Stomach smooth muscle (tissue), 2 donors: Measurements from ENCODE around the gene PACSIN3.

Source experiments
- H3K27ac ChIP-seq: one replicate; pipeline ENCODE4 v1.7.0; 2013; ENCODE audit warnings: mild to moderate bottlenecking, low read length, inconsistent platforms
- H3K27me3 ChIP-seq, 2 donors: one replicate each; pipeline ENCODE4 v1.7.0; 2013; ENCODE audit warnings: low read length in 2 of 2; ENCODE audit not compliant: insufficient read depth in 2 of 2, control insufficient read depth in 1 of 2
- H3K36me3 ChIP-seq, 2 donors: one replicate each; pipeline ENCODE4 v1.7.0; 2013; ENCODE audit warnings: low read length in 2 of 2; ENCODE audit not compliant: control insufficient read depth in 2 of 2, insufficient read depth in 2 of 2
- H3K4me1 ChIP-seq: one replicate; pipeline ENCODE4 v1.7.0; 2013; ENCODE audit warnings: low read length; ENCODE audit not compliant: control insufficient read depth, insufficient read depth
- H3K4me3 ChIP-seq, 2 donors: one replicate each; pipeline ENCODE4 v1.7.0; 2013; ENCODE audit warnings: low read length in 2 of 2
- H3K9ac ChIP-seq, 2 donors: one replicate each; pipeline ENCODE4 v1.7.0; 2013; ENCODE audit warnings: low read length in 2 of 2, mild to moderate bottlenecking in 1 of 2
- H3K9me3 ChIP-seq, 2 donors: one replicate each; pipeline ENCODE4 v1.7.0; 2013; ENCODE audit warnings: low read length in 2 of 2; ENCODE audit not compliant: control insufficient read depth in 2 of 2
- donor health status: healthy.
- donor health status: Pancreatic carcinoma.

Gene PACSIN3

GRCh38 chr11:47183031-47183856, 3.0 kb downstream of the PACSIN3 start:
- peaks cover 61% of the 10 kb centered on the region for H3K4me1 ChIP-seq

GRCh38 chr11:47182380-47182779, 3.9 kb downstream of the PACSIN3 start:
- Histone ChIP-seq H3K4me1 (peaks cover 61% of the 10 kb centered on the region), H3K9me3 (no peaks in the 10 kb centered on the region), H3K27ac (peak overlapping the region; percentile 93), H3K4me3 (peak overlapping the region in 1 of 2 donors; percentile 8), H3K9ac (peak overlapping the region; percentile 16 to 36), H3K27me3 (no peaks in the 10 kb centered on the region), H3K36me3 (peaks cover 16 to 25% of the 10 kb centered on the region in 2 donors)

More at GRCh38 chr11:47183031-47183856, 3.0 kb downstream of the PACSIN3 start:
- no peaks in the 10 kb centered on the region for H3K27me3 ChIP-seq
- no peaks in the 10 kb centered on the region for H3K9me3 ChIP-seq
- H3K27ac ChIP-seq: peak overlapping the region; percentile 93
- peak overlapping the region in 1 of 2 donors; percentile 4 for H3K9ac ChIP-seq
- no peak overlapping the region for H3K4me3 ChIP-seq
- peaks cover 16 to 25% of the 10 kb centered on the region in 2 donors for H3K36me3 ChIP-seq

- H3K27me3 ChIP-seq: no peaks in the 10 kb centered on the region
- no peaks in the 10 kb centered on the region for H3K9me3 ChIP-seq
- no peak overlapping the region for H3K9ac ChIP-seq
- peaks cover 57% of the 10 kb centered on the region for H3K4me1 ChIP-seq
- H3K36me3 ChIP-seq: peaks cover 16 to 25% of the 10 kb centered on the region in 2 donors
- H3K4me3 ChIP-seq: no peak overlapping the region
- H3K27ac ChIP-seq: no peak overlapping the region
Measured at GRCh38 chr11:47181271-47181670, 5.0 kb downstream of the PACSIN3 start.

GRCh38 chr11:47180006-47180787, 6.0 kb downstream of the PACSIN3 start:
- no peak overlapping the region for H3K4me3 ChIP-seq
- H3K9ac ChIP-seq: no peak overlapping the region
- H3K27me3 ChIP-seq: no peaks in the 10 kb centered on the region
- peaks cover 16 to 25% of the 10 kb centered on the region in 2 donors for H3K36me3 ChIP-seq
- H3K9me3 ChIP-seq: no peaks in the 10 kb centered on the region
- peaks cover 63% of the 10 kb centered on the region for H3K4me1 ChIP-seq
- no peak overlapping the region for H3K27ac ChIP-seq

GRCh38 chr11:47179655-47179991, 6.6 kb downstream of the PACSIN3 start:
- peak overlapping the region; percentile 37 for H3K27ac ChIP-seq
- H3K9me3 ChIP-seq: no peaks in the 10 kb centered on the region
- H3K27me3 ChIP-seq: no peaks in the 10 kb centered on the region
- peaks cover 16 to 31% of the 10 kb centered on the region in 2 donors for H3K36me3 ChIP-seq
- no peak overlapping the region for H3K9ac ChIP-seq
- peaks cover 61% of the 10 kb centered on the region for H3K4me1 ChIP-seq
- H3K4me3 ChIP-seq: no peak overlapping the region

GRCh38 chr11:47178737-47179654, 7.2 kb downstream of the PACSIN3 start:
- peak overlapping the region; percentile 95 for H3K27ac ChIP-seq
- H3K4me3 ChIP-seq: no peak overlapping the region
- no peak overlapping the region for H3K9ac ChIP-seq
- H3K36me3 ChIP-seq: peaks cover 16 to 32% of the 10 kb centered on the region in 2 donors
- H3K9me3 ChIP-seq: no peaks in the 10 kb centered on the region
- peaks cover 57% of the 10 kb centered on the region for H3K4me1 ChIP-seq
- no peaks in the 10 kb centered on the region for H3K27me3 ChIP-seq

GRCh38 chr11:47178316-47178715, 7.9 kb downstream of the PACSIN3 start:
- peak overlapping the region; percentile 95 for H3K27ac ChIP-seq
- H3K27me3 ChIP-seq: no peaks in the 10 kb centered on the region
- no peak overlapping the region for H3K9ac ChIP-seq
- peaks cover 56% of the 10 kb centered on the region for H3K4me1 ChIP-seq
- H3K4me3 ChIP-seq: peak overlapping the region in 1 of 2 donors; percentile 20
- H3K9me3 ChIP-seq: no peaks in the 10 kb centered on the region
- peaks cover 21 to 39% of the 10 kb centered on the region in 2 donors for H3K36me3 ChIP-seq

- no peaks in the 10 kb centered on the region for H3K27me3 ChIP-seq
- peak overlapping the region; percentile 77 to 83 for H3K9ac ChIP-seq
- peak overlapping the region; percentile 20 to 99 for H3K4me3 ChIP-seq
- H3K9me3 ChIP-seq: no peaks in the 10 kb centered on the region
- peaks cover 56% of the 10 kb centered on the region for H3K4me1 ChIP-seq
- peak overlapping the region; percentile 95 for H3K27ac ChIP-seq
- H3K36me3 ChIP-seq: peaks cover 25 to 44% of the 10 kb centered on the region in 2 donors
Measured at GRCh38 chr11:47177846-47178245, 8.4 kb downstream of the PACSIN3 start.

GRCh38 chr11:47177229-47177845, 8.9 kb downstream of the PACSIN3 start:
- H3K9ac ChIP-seq: peak overlapping the region; percentile 77 to 83
- peak overlapping the region; percentile 65 to 99 for H3K4me3 ChIP-seq
- H3K27me3 ChIP-seq: no peaks in the 10 kb centered on the region
- no peaks in the 10 kb centered on the region for H3K9me3 ChIP-seq
- peaks cover 57% of the 10 kb centered on the region for H3K4me1 ChIP-seq
- peak overlapping the region; percentile 95 for H3K27ac ChIP-seq
- H3K36me3 ChIP-seq: peaks cover 25 to 46% of the 10 kb centered on the region in 2 donors
